SK-N-SH (cell line): ENCODE data around the gene MELTF. TPM values are rescaled to one million over a fixed set of nuclear protein-coding genes. Genes with fewer than 3 reads are reported as not detected.

Experiments
- CTCF ChIA-PET: fragments of 300-600, 350-600 bp; formaldehyde crosslinking; extraction: SDS; loops from one replicate; lab custom pipeline; 2021; lab: Yijun Ruan, JAX
- POLR2A ChIA-PET: fragments of 350-600 bp; sonication (Branson Sonifier 250); formaldehyde crosslinking; extraction: SDS; loops from one replicate; lab custom pipeline; 2020; ENCODE audit warnings: antibody characterized with exemption, inconsistent platforms; lab: Yijun Ruan, JAX
- DNase-seq: peaks from one replicate; pipeline ENCODE4 v3.0.0; 2012
- H2AFZ ChIP-seq: fragments of 200-600 bp; sonication (generic); 2 replicates; pipeline ENCODE4 v1.8.1; 2016; ENCODE audit warnings: antibody characterized with exemption, mild to moderate bottlenecking, low read depth
- H3F3A ChIP-seq: fragments of 200-600 bp; sonication (generic); replicated peaks from 2 replicates; pipeline ENCODE3; 2016; ENCODE audit warnings: antibody characterized with exemption, mild to moderate bottlenecking; ENCODE audit not compliant: insufficient read depth
- H3K27ac ChIP-seq, 2 experiments: fragments of 200-500 bp in 1 of 2; fragments of 200-600 bp in 1 of 2; sonication (Bioruptor generic) in 1 of 2; sonication (generic), shearing (Covaris generic) in 1 of 2; 2 replicates each; pipeline versions ENCODE4 v1.5.1 to v1.6.1; 2014 to 2016; ENCODE audit warnings: low read depth in 2 of 2, inconsistent platforms in 1 of 2, low read length in 1 of 2, mild to moderate bottlenecking in 1 of 2, mixed read lengths in 1 of 2
- H3K27me3 ChIP-seq: fragments of 200-600 bp; sonication (generic), shearing (Covaris generic); 2 replicates; pipeline ENCODE4 v1.6.1; 2016; ENCODE audit warnings: mixed run types; ENCODE audit not compliant: insufficient read depth
- H3K36me3 ChIP-seq, 2 experiments: fragments of 200-500 bp in 1 of 2; fragments of 200-600 bp in 1 of 2; sonication (Bioruptor generic) in 1 of 2; sonication (generic) in 1 of 2; replicated peaks in 1 of 2; 2 replicates each; pipeline versions ENCODE3 to v1.5.1; 2014 to 2016; ENCODE audit warnings: low read length in 1 of 2, mild to moderate bottlenecking in 1 of 2; ENCODE audit not compliant: insufficient read depth in 2 of 2, control insufficient read depth in 1 of 2
- H3K4me1 ChIP-seq, 2 experiments: fragments of 200-500 bp in 1 of 2; fragments of 200-600 bp in 1 of 2; sonication (Bioruptor generic) in 1 of 2; sonication (generic), shearing (Covaris generic) in 1 of 2; 2 replicates each; pipeline versions ENCODE4 v1.5.1 to v1.6.1; 2014 to 2016; ENCODE audit warnings: low read depth in 1 of 2, low read length in 1 of 2, mixed run types in 1 of 2; ENCODE audit not compliant: insufficient read depth in 2 of 2, control insufficient read depth in 1 of 2
- H3K4me2 ChIP-seq: fragments of 200-600 bp; sonication (generic), shearing (Covaris generic); 2 replicates; pipeline ENCODE4 v1.6.1; 2017; ENCODE audit warnings: mixed run types
- H3K4me3 ChIP-seq, 2 experiments: fragments of 200-500 bp in 1 of 2; fragments of 200-600 bp in 1 of 2; sonication (Bioruptor generic) in 1 of 2; sonication (generic), shearing (Covaris generic) in 1 of 2; 2 replicates each; pipeline versions ENCODE4 v1.5.1 to v1.8.1; 2014 to 2016; ENCODE audit warnings: low read depth in 2 of 2, inconsistent platforms in 1 of 2, low read length in 1 of 2, mild to moderate bottlenecking in 1 of 2, mixed read lengths in 1 of 2, moderate library complexity in 1 of 2
- H3K79me2 ChIP-seq: fragments of 200-600 bp; sonication (generic); 2 replicates; pipeline ENCODE4 v1.8.1; 2017; ENCODE audit warnings: mild to moderate bottlenecking; ENCODE audit not compliant: insufficient read depth
- H3K9ac ChIP-seq: fragments of 200-600 bp; sonication (generic); 2 replicates; pipeline ENCODE4 v1.6.1; 2017; ENCODE audit warnings: mixed run types
- H3K9me2 ChIP-seq: fragments of 200-600 bp; sonication (generic); 2 replicates; pipeline ENCODE4 v1.6.1; 2017; ENCODE audit warnings: mixed run types
- H3K9me3 ChIP-seq: fragments of 200-600 bp; sonication (generic); 2 replicates; pipeline ENCODE4 v1.6.1; 2017; ENCODE audit warnings: mixed run types, mild to moderate bottlenecking, moderate library complexity
- H4K20me1 ChIP-seq: fragments of 200-600 bp; sonication (generic); 2 replicates; pipeline ENCODE4 v1.6.1; 2017; ENCODE audit warnings: mild to moderate bottlenecking, mixed run types; ENCODE audit not compliant: insufficient read depth
- EZH2phosphoT487 ChIP-seq: fragments of 200-600 bp; sonication (generic); IDR thresholded peaks from 2 replicates; pipeline ENCODE4 v1.6.1; 2017; ENCODE audit warnings: low read depth, mixed run types, mild to moderate bottlenecking, antibody characterized with exemption, moderate library complexity, borderline replicate concordance
- FOXM1 ChIP-seq: IDR thresholded peaks from 2 replicates; pipeline ENCODE4 v1.4.0; 2012; ENCODE audit warnings: low read depth, mild to moderate bottlenecking
- IRF3 ChIP-seq: fragments of 150-350 bp; IDR thresholded peaks from 2 replicates; pipeline ENCODE4 v1.6.1; 2016; ENCODE audit warnings: mild to moderate bottlenecking, low read depth, low read length
- JUND ChIP-seq: IDR thresholded peaks from 2 replicates; pipeline ENCODE4 v1.4.0; 2012
- MEF2A ChIP-seq: IDR thresholded peaks from 2 replicates; pipeline ENCODE4 v1.4.0; 2012; ENCODE audit warnings: low read depth, borderline replicate concordance
- NFIC ChIP-seq: IDR thresholded peaks from 2 replicates; pipeline ENCODE4 v1.4.0; 2012; ENCODE audit warnings: borderline replicate concordance
- RAD21 ChIP-seq: IDR thresholded peaks from 2 replicates; pipeline ENCODE4 v1.6.1; 2012; ENCODE audit warnings: mild to moderate bottlenecking, low read length
- RCOR1 ChIP-seq: fragments of 150-350 bp; IDR thresholded peaks from 2 replicates; pipeline ENCODE4 v1.6.1; 2017; ENCODE audit warnings: antibody characterized with exemption, low read length
- REST ChIP-seq: IDR thresholded peaks from 2 replicates; pipeline ENCODE4 v1.6.1; 2012; ENCODE audit warnings: mild to moderate bottlenecking, low read depth, low read length, moderate library complexity
- RFX5 ChIP-seq: IDR thresholded peaks from 2 replicates; pipeline ENCODE4 v1.6.1; 2012; ENCODE audit warnings: mild to moderate bottlenecking, improper control_type of control experiment, low read length
- SMC3 ChIP-seq: IDR thresholded peaks from 2 replicates; pipeline ENCODE4 v1.6.1; 2012; ENCODE audit warnings: low read depth, low read length, improper control_type of control experiment
- TAF1 ChIP-seq: IDR thresholded peaks from 2 replicates; pipeline ENCODE4 v1.6.1; 2012; ENCODE audit warnings: low read depth, mild to moderate bottlenecking, low read length, moderate library complexity, borderline replicate concordance
- TCF12 ChIP-seq: IDR thresholded peaks from 2 replicates; pipeline ENCODE4 v1.4.0; 2012
- TEAD4 ChIP-seq: IDR thresholded peaks from 2 replicates; pipeline ENCODE4 v1.4.0; 2012; ENCODE audit warnings: mild to moderate bottlenecking, borderline replicate concordance; ENCODE audit not compliant: insufficient read depth
- USF1 ChIP-seq: IDR thresholded peaks from 2 replicates; pipeline ENCODE4 v1.4.0; 2012; ENCODE audit warnings: low read depth, borderline replicate concordance
- YY1 ChIP-seq: IDR thresholded peaks from 2 replicates; pipeline ENCODE4 v1.4.0; 2012; ENCODE audit warnings: low read depth, mild to moderate bottlenecking
- WGBS: methylation state at CpG from one replicate; pipeline ENCODE4 v1.1.6; 2017; ENCODE audit warnings: low lambda C conversion rate; 5-methylcytosine and 5-hydroxymethylcytosine counted together
- polyA plus RNA-seq, 3 experiments: library from polyadenylated mRNA; depleted of rRNA; stranded (reverse); fragments of >200 nt; gene quantifications; 2 replicates each; pipeline ENCODE4 v1.2.3, GENCODE V29; 2012

MELTF gene
- polyA plus RNA-seq, 1 of the 3 experiments (the other 2 are of a cell fraction) = 32.4 TPM

GRCh38 chr3:196969134-196969659 is 60.4 kb downstream of the MELTF start:
- Histone ChIP-seq H3K9me2 (no peaks in the 10 kb centered on the region), H3K79me2 (no peaks in the 10 kb centered on the region), H3K27me3 (no peaks in the 10 kb centered on the region), H3K4me3 (peak overlapping the region; percentile 64 to 76), H4K20me1 (no peaks in the 10 kb centered on the region), H3K9me3 (no peaks in the 10 kb centered on the region), H3K4me1 (peaks cover 0 to 6% of the 10 kb centered on the region in 2 experiments; a peak in 1 of 4 replicates), H2AFZ (peak overlapping the region; percentile 91), H3K27ac (no peak overlapping the region), H3K9ac (peak overlapping the region; percentile 54; the same call in 1 of the 2 replicates), H3K36me3 (no peaks in the 10 kb centered on the region), H3F3A (no peaks in the 10 kb centered on the region), H3K4me2 (peak overlapping the region; percentile 93)
- TF ChIP-seq NFIC = no peak
- TF ChIP-seq REST = no peak
- no peak for TF ChIP-seq MEF2A
- no peak for TF ChIP-seq JUND
- TF ChIP-seq YY1 = no peak
- TF ChIP-seq RFX5 = no peak
- no peak for TF ChIP-seq FOXM1
- no peak for TF ChIP-seq SMC3
- TF ChIP-seq EZH2phosphoT487 = no peak
- TF ChIP-seq USF1 = no peak
- TF ChIP-seq RCOR1 = no peak
- DNase-seq = peak; percentile 79
- 0% methylated on average over 9 of the region's 72 CpGs for WGBS
- ChIA-PET POLR2A (no interaction called here), CTCF (interaction anchor here (0.6 to 3.7 kb wide), 48 partner anchors 8 to 703 kb away, joined by 3 to 26 read pairs (median 4); partner anchors contain the start of genes MELTF, NCBP2 and SENP5)

- Histone ChIP-seq H3F3A (no peaks in the 10 kb centered on the region), H3K27me3 (no peaks in the 10 kb centered on the region), H3K9ac (peak within 1 kb of the TSS; percentile 54; the same call in 1 of the 2 replicates), H3K79me2 (no peaks in the 10 kb centered on the region), H3K4me1 (peaks cover 0 to 6% of the 10 kb centered on the region in 2 experiments; a peak in 1 of 4 replicates), H3K9me2 (no peaks in the 10 kb centered on the region), H3K4me2 (peak within 1 kb of the TSS; percentile 93), H3K27ac (no peak within 1 kb of the TSS), H3K4me3 (peak within 1 kb of the TSS; percentile 64 to 76), H2AFZ (peak within 1 kb of the TSS; percentile 91), H4K20me1 (no peaks in the 10 kb centered on the region), H3K36me3 (no peaks in the 10 kb centered on the region), H3K9me3 (no peaks in the 10 kb centered on the region)
- WGBS = 36% methylated on average over 5 of the region's 98 CpGs
- POLR2A ChIA-PET = no interaction called here
- CTCF ChIA-PET = interaction anchor here (1.0 to 3.7 kb wide), 14 partner anchors 14 to 541 kb away, joined by 3 to 16 read pairs (median 5); partner anchors contain the start of genes NCBP2 and SENP5
- DNase-seq = peak; percentile 86
- no peak for TF ChIP-seq REST
- TF ChIP-seq RAD21 = no peak
- TF ChIP-seq SMC3 = no peak
- no peak for TF ChIP-seq TEAD4
- TF ChIP-seq RFX5 = no peak
- TF ChIP-seq TCF12 = no peak
- no peak for TF ChIP-seq NFIC
- no peak for TF ChIP-seq IRF3
- TF ChIP-seq TAF1 = no peak
Measured at GRCh38 chr3:196968233-196969133, 61.1 kb downstream of the MELTF start, which contains the start of gene PIGZ. Gene PIGZ, minus strand, starts transcription at chr3:196968833. Its CDS starts 16,802 bp downstream, at chr3:196952031.
